ENCODE measurements around the gene TCN2.

DNA sequence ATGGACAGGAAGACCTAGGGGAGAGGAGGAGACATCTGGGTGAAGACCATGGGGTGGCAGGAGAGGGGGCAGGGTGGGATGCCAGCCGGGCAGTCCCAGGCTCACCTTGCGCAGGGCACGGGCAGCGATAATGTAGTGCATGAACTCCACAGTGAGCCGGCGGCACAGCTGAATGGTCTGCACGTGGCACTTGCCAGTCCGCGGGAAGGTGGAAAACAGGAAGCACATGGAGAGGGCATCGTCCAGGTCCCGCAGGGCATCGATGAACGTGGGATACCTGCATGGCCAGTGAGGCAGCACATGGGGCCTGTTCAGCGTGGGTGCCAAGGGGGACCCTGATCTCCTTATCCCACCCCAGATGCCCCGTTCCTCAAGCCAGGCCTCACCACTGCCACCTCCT, 22.5 kb upstream of the TCN2 start:
- TF ChIP-seq POLR2A (IDR thresholded peaks at IDR 0.05) (no peak), POLR2AphosphoS5 (IDR thresholded peaks at IDR 0.05) (no peak)

Measured in sigmoid colon (tissue), 4 donors.